ENCODE data around the gene NKTR. TPM values are rescaled to one million over a fixed set of nuclear protein-coding genes. Genes with fewer than 3 reads are reported as not detected.

Gene NKTR
- total RNA-seq, 1 experiment from 2014 or later = 79.8 TPM

DNA sequence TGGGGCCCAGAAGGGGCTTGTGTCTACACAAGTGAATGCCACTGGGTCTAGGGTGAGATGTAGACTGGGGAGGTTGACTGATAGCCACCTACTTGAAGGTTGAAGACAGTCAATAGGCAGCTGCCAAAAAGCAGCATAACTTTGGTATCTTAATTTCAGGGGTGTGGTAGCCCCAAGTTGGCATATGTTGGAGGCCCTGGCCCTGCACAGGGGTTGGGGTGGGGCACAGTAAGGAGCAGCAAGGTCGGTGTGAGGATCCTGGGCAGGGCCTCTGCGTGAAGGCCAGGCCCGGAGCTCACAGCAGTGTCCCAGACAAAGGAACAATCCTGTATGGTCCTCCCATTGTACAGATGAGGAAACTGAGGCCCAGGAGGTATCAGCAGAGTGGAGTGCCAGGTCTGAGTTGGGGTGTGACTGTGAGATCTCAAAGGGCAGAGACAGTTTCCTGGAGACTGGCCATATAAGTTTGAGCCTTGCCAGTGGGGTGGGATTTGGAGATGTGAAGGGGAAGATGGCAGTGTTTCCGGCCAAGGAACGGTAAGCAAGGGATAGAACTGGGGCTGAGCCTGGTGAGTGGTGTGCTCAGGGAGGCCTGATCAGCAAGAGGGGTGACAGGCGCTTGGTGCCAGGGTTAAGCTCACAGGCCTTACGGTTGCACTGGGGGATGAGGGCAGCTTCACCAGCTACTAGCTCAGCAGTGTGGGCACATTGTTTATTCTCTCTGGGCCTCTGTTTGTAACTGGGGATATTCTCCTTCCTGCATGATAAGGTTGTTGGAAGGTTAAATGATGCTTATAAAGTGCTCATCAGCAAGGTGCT, 86.6 kb downstream of the NKTR start:
- Histone ChIP-seq H3K9me3 (ENCODE audit: control insufficient read depth, low read depth, low read length) (no peaks in the 10 kb centered on the region), H3K18ac (ENCODE audit: insufficient read length, low read depth, low read length) (no peak overlapping the region)

More for the DNA sequence above, 86.6 kb downstream of the NKTR start:
- Histone ChIP-seq H3T11ph (ENCODE audit: low read length) (no peak overlapping the region), H2AK5ac (ENCODE audit: insufficient read length, low read length) (no peak overlapping the region), H3K79me1 (ENCODE audit: insufficient read depth, low read depth, low read length, poor library complexity, severe bottlenecking) (no peaks in the 10 kb centered on the region), H2BK12ac (ENCODE audit: insufficient read length, low read depth, low read length) (no peak overlapping the region), H3K27me3 (ENCODE audit: insufficient read depth, low read length) (no peaks in the 10 kb centered on the region; the same call in 1 of the 2 replicates), H2BK5ac (ENCODE audit: insufficient read length, low read length) (no peak overlapping the region), H4K91ac (ENCODE audit: insufficient read length, low read depth, low read length) (no peak overlapping the region), H3K23me2 (ENCODE audit: insufficient read length, low read depth, low read length, poor library complexity, severe bottlenecking) (no peaks in the 10 kb centered on the region), H3K4me2 (ENCODE audit: insufficient read depth, insufficient read length, low read length) (no peak overlapping the region), H3K9ac (ENCODE audit: extremely low read depth, insufficient read length, low read length) (no peak overlapping the region), H4K20me1 (ENCODE audit: control insufficient read depth, insufficient read depth, insufficient read length) (no peaks in the 10 kb centered on the region), H3K56ac (ENCODE audit: insufficient read length, low read depth, low read length) (no peak overlapping the region), H3K23ac (ENCODE audit: insufficient read length, low read depth, low read length) (no peak overlapping the region), H2BK15ac (ENCODE audit: low read depth, low read length) (no peak overlapping the region), H3K27ac (ENCODE audit: insufficient read length, low read depth, low read length) (no peak overlapping the region), H2BK120ac (ENCODE audit: low read depth, low read length, poor library complexity, severe bottlenecking) (no peak overlapping the region), H3K14ac (ENCODE audit: insufficient read depth, low read length) (no peak overlapping the region), H3K79me2 (ENCODE audit: insufficient read depth, low read length) (no peaks in the 10 kb centered on the region), H4K5ac (ENCODE audit: insufficient read length, low read depth, low read length) (no peak overlapping the region), H3K4me1 (ENCODE audit: insufficient read depth, low read length) (no peaks in the 10 kb centered on the region; the same call in 1 of the 2 replicates), H2AFZ (ENCODE audit: low read length) (no peak overlapping the region), H4K8ac (replicated peaks; ENCODE audit: insufficient read length, low read depth, low read length) (no peak overlapping the region), H3K4ac (ENCODE audit: low read depth, low read length) (no peak overlapping the region), H2BK20ac (ENCODE audit: low read depth, low read length, poor library complexity, severe bottlenecking) (no peak overlapping the region)
- Mint-ChIP-seq H3K9me3 (no peaks in the 10 kb centered on the region), H3K4me1 (peaks cover 20 to 27% of the 10 kb centered on the region in 2 experiments), H3K27me3 (ENCODE audit: low read depth) (peaks cover 11% of the 10 kb centered on the region), H3K4me3 (no peak overlapping the region), H3K27ac (peak overlapping the region in 1 of 3 experiments; percentile 1; a peak in 1 of 7 replicates), H3K36me3 (ENCODE audit: insufficient read depth in 1 of 3, low read depth in 3 of 3) (no peaks in the 10 kb centered on the region; a peak in 1 of 7 replicates)
- TF ChIP-seq, protein P1, sequence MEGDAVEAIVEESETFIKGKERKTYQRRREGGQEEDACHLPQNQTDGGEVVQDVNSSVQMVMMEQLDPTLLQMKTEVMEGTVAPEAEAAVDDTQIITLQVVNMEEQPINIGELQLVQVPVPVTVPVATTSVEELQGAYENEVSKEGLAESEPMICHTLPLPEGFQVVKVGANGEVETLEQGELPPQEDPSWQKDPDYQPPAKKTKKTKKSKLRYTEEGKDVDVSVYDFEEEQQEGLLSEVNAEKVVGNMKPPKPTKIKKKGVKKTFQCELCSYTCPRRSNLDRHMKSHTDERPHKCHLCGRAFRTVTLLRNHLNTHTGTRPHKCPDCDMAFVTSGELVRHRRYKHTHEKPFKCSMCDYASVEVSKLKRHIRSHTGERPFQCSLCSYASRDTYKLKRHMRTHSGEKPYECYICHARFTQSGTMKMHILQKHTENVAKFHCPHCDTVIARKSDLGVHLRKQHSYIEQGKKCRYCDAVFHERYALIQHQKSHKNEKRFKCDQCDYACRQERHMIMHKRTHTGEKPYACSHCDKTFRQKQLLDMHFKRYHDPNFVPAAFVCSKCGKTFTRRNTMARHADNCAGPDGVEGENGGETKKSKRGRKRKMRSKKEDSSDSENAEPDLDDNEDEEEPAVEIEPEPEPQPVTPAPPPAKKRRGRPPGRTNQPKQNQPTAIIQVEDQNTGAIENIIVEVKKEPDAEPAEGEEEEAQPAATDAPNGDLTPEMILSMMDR (conservative IDR thresholded peaks at IDR 0.05) = no peak
- whole genome bisulfite sequencing (ENCODE audit: extremely low coverage, insufficient read length, low lambda C conversion rate) = no CpG with 5 or more reads among the region's 7 CpGs
- DNase-seq = no peak

Data from H9 (cell line).